ENCODE data around the gene KCNK4. TPM values are rescaled to one million over a fixed set of nuclear protein-coding genes. Genes with fewer than 3 reads are reported as not detected.

The KCNK4 gene
- total RNA-seq, 1 donor from 2014 or later: 3.6 TPM

DNA sequence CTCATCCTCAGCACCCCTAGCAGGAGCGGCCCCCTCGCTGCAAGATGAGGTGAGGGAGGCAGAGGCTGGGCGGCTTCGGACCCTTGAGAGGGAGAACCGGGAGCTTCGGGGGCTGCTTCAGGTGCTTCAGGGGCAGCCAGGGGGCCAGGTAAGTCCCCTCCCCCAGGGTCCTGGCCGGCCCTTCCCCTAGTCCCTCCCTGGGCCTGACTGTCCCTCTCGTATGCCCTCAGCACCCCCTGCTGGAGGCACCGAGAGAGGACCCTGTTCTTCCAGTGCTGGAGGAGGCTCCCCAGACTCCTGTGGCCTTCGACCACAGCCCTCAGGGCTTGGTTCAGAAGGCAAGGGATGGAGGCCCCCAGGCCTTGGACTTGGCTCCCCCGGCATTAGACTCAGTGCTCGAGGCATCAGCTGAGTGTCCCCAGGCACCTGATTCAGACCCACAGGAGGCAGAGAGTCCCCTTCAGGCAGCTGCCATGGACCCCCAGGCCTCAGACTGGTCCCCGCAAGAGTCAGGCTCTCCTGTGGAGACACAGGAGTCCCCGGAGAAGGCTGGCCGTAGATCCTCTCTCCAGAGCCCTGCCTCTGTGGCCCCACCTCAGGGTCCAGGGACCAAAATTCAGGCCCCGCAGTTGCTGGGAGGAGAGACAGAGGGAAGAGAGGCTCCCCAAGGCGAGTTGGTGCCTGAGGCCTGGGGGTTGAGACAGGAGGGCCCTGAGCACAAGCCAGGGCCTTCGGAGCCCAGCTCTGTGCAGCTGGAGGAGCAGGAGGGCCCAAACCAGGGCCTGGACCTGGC is 52.9 kb downstream of the KCNK4 start:
- no peak for DNase-seq (ENCODE audit: low spot score)

DNA sequence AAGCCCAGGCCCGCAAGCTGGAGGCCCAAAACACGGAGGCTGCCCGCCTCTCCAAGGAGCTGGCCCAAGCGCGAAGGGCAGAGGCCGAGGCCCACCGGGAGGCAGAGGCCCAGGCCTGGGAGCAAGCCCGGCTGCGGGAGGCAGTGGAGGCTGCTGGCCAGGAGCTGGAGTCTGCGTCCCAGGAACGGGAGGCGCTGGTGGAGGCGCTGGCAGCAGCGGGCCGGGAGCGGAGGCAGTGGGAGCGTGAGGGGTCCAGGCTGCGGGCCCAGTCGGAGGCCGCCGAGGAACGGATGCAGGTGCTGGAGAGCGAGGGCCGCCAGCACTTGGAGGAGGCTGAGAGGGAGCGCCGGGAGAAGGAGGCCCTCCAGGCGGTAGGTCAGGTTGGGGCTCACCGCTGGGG is 53.7 kb downstream of the KCNK4 start:
- DNase-seq (ENCODE audit: low spot score): no peak

DNA sequence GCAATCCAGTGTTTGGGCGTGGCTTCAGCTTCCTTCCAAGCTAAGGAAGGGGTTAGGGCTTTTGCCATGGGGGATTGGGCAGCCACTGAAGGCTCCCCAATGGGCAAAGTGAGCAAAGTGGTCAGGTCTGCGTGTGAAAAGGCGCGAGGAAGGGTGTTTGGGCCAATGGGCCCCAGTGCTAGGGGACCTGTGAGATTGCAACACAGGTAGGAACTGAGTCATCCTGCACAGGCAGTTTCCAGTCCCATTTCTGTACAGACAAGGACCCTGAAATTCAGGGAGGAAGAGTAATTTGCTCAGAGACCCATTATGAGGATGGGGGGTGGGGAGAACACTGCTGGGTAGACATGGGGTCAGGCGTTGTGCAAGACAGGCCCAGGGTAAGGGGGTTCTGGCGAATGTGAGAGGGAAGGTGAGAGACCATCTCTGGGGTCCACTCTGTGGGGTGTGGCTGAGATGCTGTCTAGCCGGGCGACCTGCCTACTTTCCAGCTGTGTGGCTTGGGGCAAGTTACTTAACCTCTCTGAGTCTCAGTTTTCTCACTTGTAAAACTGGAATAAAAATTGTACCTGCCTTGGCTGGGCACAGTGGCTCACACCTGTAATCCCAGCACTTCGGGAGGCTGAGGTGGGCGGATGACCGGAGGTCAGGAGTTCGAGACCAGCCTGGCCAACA is 56.2 kb downstream of the KCNK4 start:
- no peak for DNase-seq (ENCODE audit: low spot score)

DNA sequence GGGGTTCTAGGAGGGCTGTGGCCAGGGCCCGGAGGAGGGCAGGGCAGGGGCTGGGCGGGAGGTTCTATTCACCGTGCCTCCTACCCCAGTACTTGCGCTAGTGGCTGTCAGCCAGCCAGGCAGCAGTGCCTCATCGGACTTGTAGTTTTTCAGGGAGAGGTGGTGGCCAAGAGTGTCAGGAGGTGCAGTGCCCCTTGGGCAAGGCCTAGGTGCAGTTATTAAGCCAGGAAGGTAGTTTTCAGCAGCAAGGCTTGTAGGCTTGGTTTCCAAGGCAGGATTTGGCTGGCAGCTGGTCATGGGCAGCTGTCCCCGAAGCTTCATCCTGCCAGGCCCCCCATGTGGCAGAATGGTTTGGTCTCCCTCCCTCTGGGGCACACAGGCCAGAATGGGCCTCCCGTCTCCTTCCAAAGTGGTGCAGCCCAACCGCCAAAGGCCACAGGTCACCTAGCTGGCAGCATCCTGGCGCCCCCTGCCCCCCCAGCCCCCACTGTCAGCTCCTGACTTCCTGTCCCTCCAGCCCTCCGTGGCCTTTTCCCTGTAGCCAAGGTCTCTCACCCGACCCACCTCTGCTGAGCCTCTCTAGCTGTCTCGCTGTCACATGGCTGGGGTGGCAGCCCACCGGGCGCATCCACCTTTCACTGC is 57.4 kb downstream of the KCNK4 start:
- no peak for DNase-seq (ENCODE audit: low spot score)

DNA sequence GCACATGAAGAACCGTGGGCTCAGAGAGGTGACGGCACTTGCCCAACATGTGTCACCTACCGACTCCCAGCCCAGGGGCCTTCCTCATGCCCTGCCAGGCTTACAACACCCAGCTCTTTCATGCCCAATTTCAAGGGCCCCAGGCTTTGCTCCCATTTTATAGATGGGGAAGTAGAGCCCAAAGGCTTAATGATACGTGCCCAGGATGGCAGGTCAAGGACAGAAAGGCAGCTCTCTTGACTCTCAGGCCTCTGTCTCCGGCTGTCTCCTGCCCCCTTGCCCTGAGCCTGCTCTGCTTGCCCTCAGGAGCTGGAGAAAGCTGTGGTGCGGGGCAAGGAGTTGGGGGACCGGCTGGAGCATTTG is 57.9 kb downstream of the KCNK4 start:
- no peak for DNase-seq (ENCODE audit: low spot score)

DNA sequence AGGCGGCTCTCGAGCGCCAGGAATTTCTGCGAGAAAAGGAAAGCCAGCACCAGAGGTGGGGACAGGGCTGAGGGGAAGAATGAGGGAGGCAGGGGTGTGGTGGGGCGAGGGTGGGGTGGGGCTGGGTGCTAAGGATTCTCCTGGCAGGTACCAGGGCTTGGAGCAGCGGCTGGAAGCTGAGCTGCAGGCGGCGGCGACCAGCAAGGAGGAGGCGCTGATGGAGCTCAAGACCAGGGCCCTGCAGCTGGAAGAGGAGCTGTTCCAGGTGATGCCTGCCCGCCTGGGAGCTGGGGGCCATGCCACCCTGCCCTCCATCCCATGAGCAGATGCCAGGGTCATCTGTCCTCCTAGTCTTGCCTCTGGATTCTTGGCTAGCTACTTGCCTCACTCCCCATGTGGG is 58.3 kb downstream of the KCNK4 start:
- no peak for DNase-seq (ENCODE audit: low spot score)

Other genes starting within 250 kb of the KCNK4 start
- 8.9 TPM for gene MACROD1, start 125.2 kb upstream of the KCNK4 start, total RNA-seq (ENCODE audit: insufficient read depth, low replicate concordance)
- gene STIP1, start 105.1 kb upstream of the KCNK4 start, total RNA-seq (ENCODE audit: insufficient read depth, low replicate concordance): 47.2 TPM
- 14.2 TPM for gene FERMT3, start 84.6 kb upstream of the KCNK4 start, total RNA-seq (ENCODE audit: insufficient read depth, low replicate concordance)
- gene TRPT1, start 65.1 kb upstream of the KCNK4 start, total RNA-seq (ENCODE audit: insufficient read depth, low replicate concordance): 23.6 TPM
- 17.3 TPM for gene NUDT22, start 65.0 kb upstream of the KCNK4 start, total RNA-seq (ENCODE audit: insufficient read depth, low replicate concordance)
- gene DNAJC4, start 60.8 kb upstream of the KCNK4 start, total RNA-seq (ENCODE audit: insufficient read depth, low replicate concordance): 13.5 TPM
- 46.9 TPM for gene VEGFB, start 56.7 kb upstream of the KCNK4 start, total RNA-seq (ENCODE audit: insufficient read depth, low replicate concordance)
- 32.7 TPM for gene FKBP2, start 50.2 kb upstream of the KCNK4 start, total RNA-seq (ENCODE audit: insufficient read depth, low replicate concordance)
- gene PPP1R14B, start 44.4 kb upstream of the KCNK4 start, total RNA-seq (ENCODE audit: insufficient read depth, low replicate concordance): 60.4 TPM
- gene PLCB3, start 39.8 kb upstream of the KCNK4 start, total RNA-seq (ENCODE audit: insufficient read depth, low replicate concordance): 17.6 TPM
- gene BAD, start 6.6 kb upstream of the KCNK4 start, total RNA-seq (ENCODE audit: insufficient read depth, low replicate concordance): 52.5 TPM
- gene GPR137, start 5.5 kb upstream of the KCNK4 start, total RNA-seq (ENCODE audit: insufficient read depth, low replicate concordance): 0.48 TPM
- not detected for gene CATSPERZ, start 9.1 kb downstream of the KCNK4 start, total RNA-seq (ENCODE audit: insufficient read depth, low replicate concordance)
- gene ESRRA, start 14.2 kb downstream of the KCNK4 start, total RNA-seq (ENCODE audit: insufficient read depth, low replicate concordance): 12.0 TPM
- 226 TPM for gene TRMT112, start 26.3 kb downstream of the KCNK4 start, total RNA-seq (ENCODE audit: insufficient read depth, low replicate concordance)
- gene PRDX5, start 26.8 kb downstream of the KCNK4 start, total RNA-seq (ENCODE audit: insufficient read depth, low replicate concordance): 152 TPM
- gene CCDC88B, start 48.9 kb downstream of the KCNK4 start, total RNA-seq (ENCODE audit: insufficient read depth, low replicate concordance): 3.6 TPM
- 16.4 TPM for gene RPS6KA4, start 67.9 kb downstream of the KCNK4 start, total RNA-seq (ENCODE audit: insufficient read depth, low replicate concordance)